ENCODE data around the gene CLTRN. TPM values are rescaled to one million over a fixed set of nuclear protein-coding genes. Genes with fewer than 3 reads are reported as not detected.
A peak's percentile ranks its signal among the peaks of the same experiment; 100 is the strongest.
"Not testable (repeated sequence)": the region's sequence is repeated elsewhere in the genome, so short reads cannot be mapped to it uniquely, and the experiment has no call there.

Gene CLTRN
- total and polyA plus RNA-seq, 11 donors = 0.11 to 1.8 (median 1.1) TPM

DNA sequence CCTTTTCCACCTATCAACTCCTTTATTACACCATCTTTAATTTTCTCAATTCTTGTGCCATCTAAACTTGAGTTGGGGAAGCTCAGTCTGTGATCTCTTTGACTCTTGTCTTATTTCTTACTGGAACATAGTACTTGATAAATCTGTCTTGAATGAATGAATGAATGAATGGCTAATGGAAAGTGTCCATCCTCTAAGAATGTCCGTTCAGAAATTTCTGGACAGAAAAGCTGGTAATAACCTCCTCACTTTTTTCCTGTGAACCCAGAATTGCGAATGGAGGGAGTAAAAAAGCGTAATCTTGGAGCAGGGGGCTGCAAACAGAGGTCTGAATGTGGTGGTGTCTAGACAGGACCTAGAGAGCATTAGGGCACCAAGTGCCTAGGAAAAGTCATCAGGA is 9.4 kb upstream of the CLTRN start:
- ATAC-seq (no peak), DNase-seq (no peak)
- H3K4me3 ChIP-seq = peak overlapping the region in 11 of 12 donors; percentile 59 to 88 (median 75)
- no peak for TF ChIP-seq POLR2A (IDR thresholded peaks at IDR 0.05)
- TF ChIP-seq, protein P1, sequence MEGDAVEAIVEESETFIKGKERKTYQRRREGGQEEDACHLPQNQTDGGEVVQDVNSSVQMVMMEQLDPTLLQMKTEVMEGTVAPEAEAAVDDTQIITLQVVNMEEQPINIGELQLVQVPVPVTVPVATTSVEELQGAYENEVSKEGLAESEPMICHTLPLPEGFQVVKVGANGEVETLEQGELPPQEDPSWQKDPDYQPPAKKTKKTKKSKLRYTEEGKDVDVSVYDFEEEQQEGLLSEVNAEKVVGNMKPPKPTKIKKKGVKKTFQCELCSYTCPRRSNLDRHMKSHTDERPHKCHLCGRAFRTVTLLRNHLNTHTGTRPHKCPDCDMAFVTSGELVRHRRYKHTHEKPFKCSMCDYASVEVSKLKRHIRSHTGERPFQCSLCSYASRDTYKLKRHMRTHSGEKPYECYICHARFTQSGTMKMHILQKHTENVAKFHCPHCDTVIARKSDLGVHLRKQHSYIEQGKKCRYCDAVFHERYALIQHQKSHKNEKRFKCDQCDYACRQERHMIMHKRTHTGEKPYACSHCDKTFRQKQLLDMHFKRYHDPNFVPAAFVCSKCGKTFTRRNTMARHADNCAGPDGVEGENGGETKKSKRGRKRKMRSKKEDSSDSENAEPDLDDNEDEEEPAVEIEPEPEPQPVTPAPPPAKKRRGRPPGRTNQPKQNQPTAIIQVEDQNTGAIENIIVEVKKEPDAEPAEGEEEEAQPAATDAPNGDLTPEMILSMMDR (IDR thresholded peaks at IDR 0.05) = no peak
- H3K27ac ChIP-seq = peak overlapping the region in 11 of 12 donors; percentile 93 to 99 (median 98)
- peaks cover 0 to under 1% (median 0%) of the 10 kb centered on the region in 9 donors for H3K36me3 ChIP-seq
- no peaks in the 10 kb centered on the region for H3K9me3 ChIP-seq
- intact Hi-C loops (cut with DNase I) = no loop called here
- peaks cover 0 to 30% (median 8%) of the 10 kb centered on the region in 12 donors for H3K4me1 ChIP-seq
- 50 to 64% (median 57%) methylated on average over 3 of the region's 3 CpGs for WGBS, 4 donors
- H3K27me3 ChIP-seq = peaks cover 0 to 14% (median 0%) of the 10 kb centered on the region in 9 donors

DNA sequence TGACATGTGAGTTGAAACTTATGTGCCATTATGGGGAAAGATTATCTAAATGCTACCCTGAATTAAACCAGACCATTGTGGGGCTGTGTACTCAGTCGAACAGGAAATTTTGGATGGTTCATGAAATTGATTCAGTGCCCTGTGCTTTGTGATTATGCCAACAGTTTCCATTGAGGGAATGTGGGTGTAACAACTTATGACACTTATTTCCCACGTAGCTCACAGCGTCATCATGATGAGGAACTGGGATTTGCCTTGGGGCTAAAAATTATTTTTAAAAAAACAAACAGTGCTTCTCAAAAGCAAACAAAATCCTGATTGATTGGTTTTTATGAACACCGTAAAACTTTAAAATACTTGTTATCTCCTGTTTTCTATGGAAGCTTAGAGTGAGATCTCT is 8.3 kb upstream of the CLTRN start:
- H3K9me3 ChIP-seq = no peaks in the 10 kb centered on the region
- no peak for TF ChIP-seq POLR2A (IDR thresholded peaks at IDR 0.05)
- TF ChIP-seq, protein P1 (IDR thresholded peaks at IDR 0.05) = no peak
- H3K27ac ChIP-seq = no peak overlapping the region
- peaks cover 0 to 30% (median 8%) of the 10 kb centered on the region in 12 donors for H3K4me1 ChIP-seq
- WGBS, 4 donors = 88 to 95% (median 93%) methylated on average over 4 of the region's 4 CpGs
- H3K36me3 ChIP-seq = no peaks in the 10 kb centered on the region
- no peak for ATAC-seq
- no peak overlapping the region for H3K4me3 ChIP-seq
- DNase-seq = no peak
- peaks cover 0 to 25% (median 0%) of the 10 kb centered on the region in 9 donors for H3K27me3 ChIP-seq
- intact Hi-C loops (cut with DNase I) = no loop called here

DNA sequence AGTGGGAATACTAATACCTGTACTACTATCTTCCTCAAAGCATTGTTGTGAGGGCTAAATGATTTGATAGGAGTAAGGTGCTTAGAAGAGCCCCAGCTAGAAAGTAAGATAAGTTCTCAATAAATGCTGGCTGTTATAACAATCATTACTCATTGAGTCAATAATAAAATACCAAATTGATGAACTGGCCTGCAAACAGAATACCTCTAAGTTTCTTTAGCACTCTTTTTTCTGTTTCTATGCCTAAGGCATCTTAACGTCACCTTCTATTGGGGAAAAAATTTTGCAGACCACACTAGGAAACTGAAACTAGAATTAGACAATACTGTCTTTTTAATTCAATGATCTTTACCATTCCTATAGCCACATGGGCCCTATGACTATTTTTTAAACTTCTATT is 1.2 kb downstream of the CLTRN start:
- DNase-seq (no peak), ATAC-seq (no peak)
- Histone ChIP-seq H3K4me1 (no peaks in the 10 kb centered on the region), H3K36me3 (no peaks in the 10 kb centered on the region), H3K27me3 (peaks cover 0 to 90% (median 0%) of the 10 kb centered on the region in 9 donors), H3K27ac (no peak overlapping the region), H3K4me3 (no peak overlapping the region), H3K9me3 (no peaks in the 10 kb centered on the region)
- intact Hi-C loops (cut with DNase I) = no loop called here
- TF ChIP-seq, protein P1 (IDR thresholded peaks at IDR 0.05) = no peak
- no peak for TF ChIP-seq POLR2A (IDR thresholded peaks at IDR 0.05)
- WGBS, 4 donors = 71 to 88% (median 81%) methylated on average over 1 of the region's 1 CpG

DNA sequence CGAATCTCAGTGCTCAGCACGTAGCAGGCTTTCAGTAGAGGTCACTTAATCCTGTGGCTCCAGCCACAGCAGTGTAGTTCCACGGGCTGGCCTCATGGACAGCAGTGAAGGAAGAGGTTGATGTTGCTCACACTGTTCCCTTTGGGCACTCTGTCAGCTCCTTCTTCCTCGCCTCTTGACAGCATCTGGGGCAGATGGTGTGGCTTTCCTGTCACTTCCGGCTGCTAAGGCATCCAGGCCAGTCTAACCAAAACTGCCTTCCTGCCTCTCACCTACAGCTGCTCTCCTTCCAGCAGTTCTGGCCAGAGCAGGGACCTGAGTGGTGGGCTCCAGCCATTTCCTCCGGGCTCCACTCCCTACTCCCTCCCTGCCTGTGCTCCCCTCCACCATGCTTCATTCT is 9.8 kb downstream of the CLTRN start:
- H3K9me3 ChIP-seq, H3K4me3 ChIP-seq, DNase-seq, H3K27ac ChIP-seq, H3K4me1 ChIP-seq, H3K36me3 ChIP-seq: not testable (repeated sequence)
- 64 to 82% (median 78%) methylated on average over 5 to 6 of the region's 6 CpGs for WGBS, 4 donors
- ATAC-seq = peak in 1 of 4 donors; percentile 15
- intact Hi-C loops (cut with DNase I) = loop anchor here in 2 of 10 donors (5.0 to 10.0 kb wide), 2 partner anchors 158 to 160 kb away; partner anchors contain the start of gene PIR (in 1 of the 2)
- peaks cover 0 to 67% (median 0%) of the 10 kb centered on the region in 9 donors for H3K27me3 ChIP-seq

DNA sequence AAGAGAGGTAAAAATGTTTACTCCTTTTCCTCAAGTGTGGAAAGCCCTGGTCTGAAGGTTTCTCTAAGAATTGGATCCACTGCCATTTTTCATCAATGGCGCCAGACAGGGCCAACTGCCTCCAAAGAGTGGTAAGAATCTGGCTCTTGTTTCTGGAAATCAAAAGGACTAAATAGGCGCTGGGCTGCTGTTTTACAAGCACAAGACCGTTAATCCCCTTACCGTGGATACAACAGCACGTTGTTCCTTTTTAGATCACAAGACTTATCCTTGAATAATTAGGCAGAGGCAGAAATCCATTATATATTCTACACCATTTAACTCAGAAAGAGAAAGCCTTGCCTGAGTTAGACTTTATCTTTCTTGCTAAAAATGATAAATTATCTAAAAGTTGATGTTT is 10.6 kb downstream of the CLTRN start:
- peaks cover 0 to 67% (median 0%) of the 10 kb centered on the region in 9 donors for H3K27me3 ChIP-seq
- no peak for ATAC-seq
- H3K9me3 ChIP-seq = no peaks in the 10 kb centered on the region
- no peak overlapping the region for H3K27ac ChIP-seq
- no peak overlapping the region for H3K4me3 ChIP-seq
- intact Hi-C loops (cut with DNase I) = loop anchor here in 2 of 10 donors (5.0 to 10.0 kb wide), 2 partner anchors 157 to 159 kb away; partner anchors contain the start of gene PIR (in 1 of the 2)
- H3K4me1 ChIP-seq = no peaks in the 10 kb centered on the region
- DNase-seq = no peak
- no peaks in the 10 kb centered on the region for H3K36me3 ChIP-seq
- TF ChIP-seq, protein P1 (IDR thresholded peaks at IDR 0.05) = no peak
- no peak for TF ChIP-seq POLR2A (IDR thresholded peaks at IDR 0.05)
- WGBS, 4 donors = 74 to 94% (median 89%) methylated on average over 5 of the region's 5 CpGs

DNA sequence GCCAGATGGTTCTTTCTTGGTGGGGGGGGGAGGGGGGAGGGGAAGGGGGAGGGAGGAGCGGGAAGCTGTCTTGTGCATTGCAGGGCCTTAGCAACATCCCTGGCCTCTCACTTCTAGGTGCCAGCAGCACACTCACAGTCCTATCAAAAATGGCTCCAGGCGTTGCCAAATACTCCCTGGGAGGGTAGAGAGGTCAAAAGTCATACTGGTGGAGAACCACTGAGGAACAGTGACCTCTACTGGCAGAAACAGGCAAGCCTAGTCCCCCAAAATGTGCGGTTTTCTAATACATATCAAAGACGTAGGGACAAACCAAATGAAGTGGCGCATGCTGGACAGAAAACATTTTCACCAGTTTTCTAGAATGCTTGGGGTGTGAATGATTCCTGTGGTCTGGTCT is 17.1 kb downstream of the CLTRN start:
- not testable (repeated sequence) for H3K36me3 ChIP-seq, DNase-seq, H3K4me1 ChIP-seq, H3K27ac ChIP-seq, H3K9me3 ChIP-seq, H3K4me3 ChIP-seq
- intact Hi-C loops (cut with DNase I) = loop anchor here in 7 of 10 donors (10.0 kb wide), 2 partner anchors 53 to 153 kb away; partner anchors contain the start of gene PIR (in 6 of the 7)
- no CpG with 5 or more reads among the region's 5 CpGs for WGBS, 4 donors
- H3K27me3 ChIP-seq = peaks cover 0 to 61% (median 0%) of the 10 kb centered on the region in 9 donors
- ATAC-seq = peak in 3 of 4 donors; percentile 63 to 73 (median 71)
